Transverse colon (tissue), 4 donors: ENCODE data around the gene AKR7A2.

Experiments used
- CTCF ChIP-seq, 5 experiments: fragments of 200-600 bp in 3 of 5; fragments of 450-650 bp in 2 of 5; sonication (generic) in 3 of 5; IDR thresholded peaks; 1 replicate in 2 of 5; 2 replicates in 3 of 5; pipeline ENCODE4 v1.5.1; 2016 to 2017; ENCODE audit warnings: antibody characterized with exemption in 5 of 5, inconsistent platforms in 3 of 5, mild to moderate bottlenecking in 2 of 5, moderate library complexity in 1 of 5
- EP300 ChIP-seq: sonication (generic); formaldehyde crosslinking; IDR thresholded peaks from one replicate; pipeline ENCODE4 v1.6.1; 2017; ENCODE audit warnings: antibody characterized with exemption, low read depth
- POLR2A ChIP-seq: fragments of 450-650 bp; IDR thresholded peaks from one replicate; pipeline ENCODE4 v1.6.1; 2016; ENCODE audit warnings: antibody characterized with exemption, mild to moderate bottlenecking, moderate library complexity
- POLR2AphosphoS5 ChIP-seq, 3 donors: sonication (generic); formaldehyde crosslinking; IDR thresholded peaks; one replicate each; pipeline ENCODE4 v1.6.1; 2016; ENCODE audit warnings: antibody characterized with exemption in 3 of 3

- no peak for TF ChIP-seq CTCF (IDR thresholded peaks at IDR 0.05)
- no peak for TF ChIP-seq EP300
- TF ChIP-seq POLR2A = no peak
- TF ChIP-seq POLR2AphosphoS5 (IDR thresholded peaks at IDR 0.05) = no peak
Measured at GRCh38 chr1:19258353-19258752, 53.6 kb downstream of the AKR7A2 start.
